ENCODE data around the gene BTBD8. TPM values are rescaled to one million over a fixed set of nuclear protein-coding genes. Genes with fewer than 3 reads are reported as not detected.
A peak's percentile ranks its signal among the peaks of the same experiment; 100 is the strongest.

BTBD8 gene
- total and polyA plus RNA-seq, 9 of the 15 experiments (the other 6 are each of a cell fraction or from before 2014, with no cell fraction given): 0.46 to 2.3 (median 1.2) TPM

DNA sequence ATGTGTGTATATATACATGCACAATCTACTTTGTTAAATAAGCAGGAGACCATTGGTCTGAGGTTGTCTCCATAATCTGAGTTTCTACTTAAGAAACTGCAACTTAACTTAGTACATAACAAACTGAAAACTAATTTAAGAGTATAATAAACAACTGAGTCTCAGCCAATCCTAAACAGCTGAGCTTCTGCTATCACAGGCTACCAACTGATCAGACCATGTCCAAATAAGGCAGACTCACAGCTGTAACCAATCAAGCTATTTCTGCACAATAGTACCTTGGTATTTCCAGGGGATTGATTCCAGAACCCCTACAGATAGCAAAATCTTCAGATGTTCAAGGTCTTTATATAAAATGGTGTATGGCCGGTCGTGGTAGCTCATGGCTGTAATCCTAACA is 111.6 kb downstream of the BTBD8 start (continued):
- TF ChIP-seq, protein P1, sequence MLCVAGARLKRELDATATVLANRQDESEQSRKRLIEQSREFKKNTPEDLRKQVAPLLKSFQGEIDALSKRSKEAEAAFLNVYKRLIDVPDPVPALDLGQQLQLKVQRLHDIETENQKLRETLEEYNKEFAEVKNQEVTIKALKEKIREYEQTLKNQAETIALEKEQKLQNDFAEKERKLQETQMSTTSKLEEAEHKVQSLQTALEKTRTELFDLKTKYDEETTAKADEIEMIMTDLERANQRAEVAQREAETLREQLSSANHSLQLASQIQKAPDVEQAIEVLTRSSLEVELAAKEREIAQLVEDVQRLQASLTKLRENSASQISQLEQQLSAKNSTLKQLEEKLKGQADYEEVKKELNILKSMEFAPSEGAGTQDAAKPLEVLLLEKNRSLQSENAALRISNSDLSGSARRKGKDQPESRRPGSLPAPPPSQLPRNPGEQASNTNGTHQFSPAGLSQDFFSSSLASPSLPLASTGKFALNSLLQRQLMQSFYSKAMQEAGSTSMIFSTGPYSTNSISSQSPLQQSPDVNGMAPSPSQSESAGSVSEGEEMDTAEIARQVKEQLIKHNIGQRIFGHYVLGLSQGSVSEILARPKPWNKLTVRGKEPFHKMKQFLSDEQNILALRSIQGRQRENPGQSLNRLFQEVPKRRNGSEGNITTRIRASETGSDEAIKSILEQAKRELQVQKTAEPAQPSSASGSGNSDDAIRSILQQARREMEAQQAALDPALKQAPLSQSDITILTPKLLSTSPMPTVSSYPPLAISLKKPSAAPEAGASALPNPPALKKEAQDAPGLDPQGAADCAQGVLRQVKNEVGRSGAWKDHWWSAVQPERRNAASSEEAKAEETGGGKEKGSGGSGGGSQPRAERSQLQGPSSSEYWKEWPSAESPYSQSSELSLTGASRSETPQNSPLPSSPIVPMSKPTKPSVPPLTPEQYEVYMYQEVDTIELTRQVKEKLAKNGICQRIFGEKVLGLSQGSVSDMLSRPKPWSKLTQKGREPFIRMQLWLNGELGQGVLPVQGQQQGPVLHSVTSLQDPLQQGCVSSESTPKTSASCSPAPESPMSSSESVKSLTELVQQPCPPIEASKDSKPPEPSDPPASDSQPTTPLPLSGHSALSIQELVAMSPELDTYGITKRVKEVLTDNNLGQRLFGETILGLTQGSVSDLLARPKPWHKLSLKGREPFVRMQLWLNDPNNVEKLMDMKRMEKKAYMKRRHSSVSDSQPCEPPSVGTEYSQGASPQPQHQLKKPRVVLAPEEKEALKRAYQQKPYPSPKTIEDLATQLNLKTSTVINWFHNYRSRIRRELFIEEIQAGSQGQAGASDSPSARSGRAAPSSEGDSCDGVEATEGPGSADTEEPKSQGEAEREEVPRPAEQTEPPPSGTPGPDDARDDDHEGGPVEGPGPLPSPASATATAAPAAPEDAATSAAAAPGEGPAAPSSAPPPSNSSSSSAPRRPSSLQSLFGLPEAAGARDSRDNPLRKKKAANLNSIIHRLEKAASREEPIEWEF (CRISPR knock-in tag; IDR thresholded peaks at IDR 0.05): no peak
- TF ChIP-seq, protein P2, sequence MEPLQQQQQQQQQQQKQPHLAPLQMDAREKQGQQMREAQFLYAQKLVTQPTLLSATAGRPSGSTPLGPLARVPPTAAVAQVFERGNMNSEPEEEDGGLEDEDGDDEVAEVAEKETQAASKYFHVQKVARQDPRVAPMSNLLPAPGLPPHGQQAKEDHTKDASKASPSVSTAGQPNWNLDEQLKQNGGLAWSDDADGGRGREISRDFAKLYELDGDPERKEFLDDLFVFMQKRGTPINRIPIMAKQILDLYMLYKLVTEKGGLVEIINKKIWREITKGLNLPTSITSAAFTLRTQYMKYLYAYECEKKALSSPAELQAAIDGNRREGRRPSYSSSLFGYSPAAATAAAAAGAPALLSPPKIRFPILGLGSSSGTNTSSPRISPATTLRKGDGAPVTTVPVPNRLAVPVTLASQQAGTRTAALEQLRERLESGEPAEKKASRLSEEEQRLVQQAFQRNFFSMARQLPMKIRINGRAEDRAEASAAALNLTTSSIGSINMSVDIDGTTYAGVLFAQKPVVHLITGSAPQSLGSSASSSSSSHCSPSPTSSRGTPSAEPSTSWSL (CRISPR knock-in tag; IDR thresholded peaks at IDR 0.05; ENCODE audit: borderline replicate concordance): no peak
- no peak for TF ChIP-seq NEUROD1 (IDR thresholded peaks at IDR 0.05; ENCODE audit: borderline replicate concordance, low read depth, low read length, partially characterized antibody)

DNA sequence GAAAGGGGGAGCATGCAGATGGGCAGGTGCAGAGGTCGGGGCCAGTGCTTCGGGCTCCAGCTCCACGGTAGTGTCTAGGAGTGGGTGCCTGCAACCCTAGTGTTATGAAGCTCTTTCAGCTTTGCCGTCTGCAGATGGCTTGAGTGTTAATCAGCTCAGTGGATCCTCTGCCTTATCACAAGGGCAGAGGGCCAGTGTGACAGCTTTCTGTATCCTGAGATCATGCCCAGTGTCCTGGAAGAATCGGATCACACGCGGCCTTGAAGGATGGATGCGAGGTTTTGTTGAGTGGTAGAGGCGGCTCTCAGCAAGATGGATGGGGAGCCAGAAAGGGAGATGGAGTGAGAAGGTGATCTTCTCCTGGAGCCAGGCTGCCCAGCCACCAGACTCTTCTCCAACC is 112.1 kb downstream of the BTBD8 start:
- peak overlapping the region; percentile 8 for H2AFZ ChIP-seq (ENCODE audit: low read depth, low read length)
- intact Hi-C loops (cut with micrococcal nuclease): no loop called here
- TF ChIP-seq SREBF2 (CRISPR knock-in tag; IDR thresholded peaks at IDR 0.05) (no peak), PRPF4 (IDR thresholded peaks at IDR 0.05; ENCODE audit: insufficient read depth, low read depth, low read length, poor library complexity, severe bottlenecking) (no peak), RBM25 (IDR thresholded peaks at IDR 0.05; ENCODE audit: low read depth, low read length, severe bottlenecking) (no peak)
- POLR2A ChIA-PET: no interaction called here
- H4K20me1 ChIP-seq (replicated peaks; ENCODE audit: control insufficient read depth, insufficient read depth, low read length): no peaks in the 10 kb centered on the region
- H3K4me1 ChIP-seq (replicated peaks in 1 of 2; ENCODE audit: control insufficient read depth in 2 of 2, insufficient read depth in 2 of 2, low read length in 2 of 2): no peaks in the 10 kb centered on the region; a peak in 1 of 5 replicates
- BruUV-seq (replicated peaks): no TSS peak
- FAIRE-seq (no peak), DNase-seq (ENCODE audit: extremely low read depth in 1 of 4, low spot score in 3 of 4) (no peak), ATAC-seq (peak; percentile 31; the same call in 2 of the 3 replicates)
- H3K27ac ChIP-seq (ENCODE audit: extremely low read depth, low read depth, low read length): no peak overlapping the region
- no peaks in the 10 kb centered on the region for H3K79me2 ChIP-seq (ENCODE audit: control insufficient read depth, insufficient read depth, low read length)
- CTCF ChIA-PET (ENCODE audit: low intra/inter-chr PET ratio): no interaction called here
- 13% methylated on average over 9 of the region's 9 CpGs for WGBS (ENCODE audit: insufficient coverage, low coverage, missing lambda C conversion rate)
- no peaks in the 10 kb centered on the region for H3K9me1 ChIP-seq (ENCODE audit: control insufficient read depth, insufficient read depth, low read length)
- in situ Hi-C loops (cut with MboI): no loop called here
- no peak overlapping the region; a peak in 1 of 4 replicates for H3K9ac ChIP-seq (ENCODE audit: insufficient read depth in 1 of 2, low read depth in 2 of 2, low read length in 2 of 2)
- H3K4me2 ChIP-seq (ENCODE audit: insufficient read depth, low read length): no peak overlapping the region
- H3K4me3 ChIP-seq: no peak overlapping the region
- no peaks in the 10 kb centered on the region for H3K36me3 ChIP-seq (ENCODE audit: control insufficient read depth, insufficient read depth, low read length)
- H3K27me3 ChIP-seq (ENCODE audit: control insufficient read depth in 2 of 2, insufficient read depth in 2 of 2, low read length in 2 of 2): peaks cover 4 to 19% of the 10 kb centered on the region in 2 experiments
- no peaks in the 10 kb centered on the region for H3K9me3 ChIP-seq (replicated peaks; ENCODE audit: control insufficient read depth, insufficient read depth, low read depth, low read length)

Measured in K562 (cell line).